Parietal lobe (tissue), 2 donors: ENCODE data around the gene DDX27. TPM values are rescaled to one million over a fixed set of nuclear protein-coding genes. Genes with fewer than 3 reads are reported as not detected.

Source experiments
- small RNA-seq: library from RNA; depleted of rRNA; stranded (forward); fragments of <200 nt; gene quantifications from one replicate; pipeline ENCODE3, GENCODE V24; 2014; ENCODE audit warnings: low replicate concordance
- total RNA-seq: library from RNA; depleted of rRNA; stranded (reverse); fragments of >200 nt; gene quantifications from one replicate; pipeline ENCODE4 v1.2.3, GENCODE V29; 2014

The DDX27 gene, protein sequence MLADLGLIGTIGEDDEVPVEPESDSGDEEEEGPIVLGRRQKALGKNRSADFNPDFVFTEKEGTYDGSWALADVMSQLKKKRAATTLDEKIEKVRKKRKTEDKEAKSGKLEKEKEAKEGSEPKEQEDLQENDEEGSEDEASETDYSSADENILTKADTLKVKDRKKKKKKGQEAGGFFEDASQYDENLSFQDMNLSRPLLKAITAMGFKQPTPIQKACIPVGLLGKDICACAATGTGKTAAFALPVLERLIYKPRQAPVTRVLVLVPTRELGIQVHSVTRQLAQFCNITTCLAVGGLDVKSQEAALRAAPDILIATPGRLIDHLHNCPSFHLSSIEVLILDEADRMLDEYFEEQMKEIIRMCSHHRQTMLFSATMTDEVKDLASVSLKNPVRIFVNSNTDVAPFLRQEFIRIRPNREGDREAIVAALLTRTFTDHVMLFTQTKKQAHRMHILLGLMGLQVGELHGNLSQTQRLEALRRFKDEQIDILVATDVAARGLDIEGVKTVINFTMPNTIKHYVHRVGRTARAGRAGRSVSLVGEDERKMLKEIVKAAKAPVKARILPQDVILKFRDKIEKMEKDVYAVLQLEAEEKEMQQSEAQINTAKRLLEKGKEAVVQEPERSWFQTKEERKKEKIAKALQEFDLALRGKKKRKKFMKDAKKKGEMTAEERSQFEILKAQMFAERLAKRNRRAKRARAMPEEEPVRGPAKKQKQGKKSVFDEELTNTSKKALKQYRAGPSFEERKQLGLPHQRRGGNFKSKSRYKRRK
- total RNA-seq, result 25.0 TPM

DNA sequence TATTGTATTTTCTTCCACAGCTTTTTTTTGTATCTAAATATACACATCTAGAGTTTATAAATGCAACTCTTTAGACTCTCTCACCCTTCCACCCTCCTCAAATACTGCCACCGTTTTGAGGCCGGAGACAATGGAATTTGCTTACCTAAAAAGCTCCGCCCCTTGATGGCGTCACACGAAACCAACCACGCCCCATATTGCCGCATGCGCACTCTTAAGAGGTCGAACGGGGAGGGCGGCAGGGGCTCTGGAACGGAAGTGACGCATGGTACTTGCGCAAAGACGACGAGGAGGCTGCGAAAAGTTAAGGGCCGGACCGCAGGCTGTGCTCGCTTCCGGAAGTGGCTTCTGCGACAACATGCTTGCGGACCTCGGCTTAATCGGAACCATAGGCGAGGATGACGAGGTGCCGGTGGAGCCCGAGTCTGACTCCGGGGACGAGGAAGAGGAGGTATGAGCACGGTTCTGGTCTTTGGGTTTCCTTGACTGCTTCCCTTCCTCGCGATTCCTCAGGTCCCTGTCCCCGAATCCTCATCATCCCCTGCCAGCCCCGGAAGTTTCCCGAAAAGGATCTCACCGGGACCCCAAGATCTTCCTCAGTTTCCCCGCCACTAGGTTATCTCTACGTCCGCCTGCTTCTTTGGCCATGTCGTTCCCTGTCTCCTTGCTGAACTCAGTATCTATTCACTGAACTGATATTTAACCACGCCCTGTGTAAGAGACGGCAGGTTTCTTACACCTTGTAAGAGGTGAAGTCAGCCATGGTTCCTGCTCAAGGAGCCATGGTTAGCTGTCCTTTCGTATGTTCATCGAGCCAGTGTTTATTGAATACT, at the start of gene DDX27:
DDX27 (plus strand) TSS at position 326 of the 833 bp plus-strand sequence; CDS start at position 359, 33 bp downstream.

DNA sequence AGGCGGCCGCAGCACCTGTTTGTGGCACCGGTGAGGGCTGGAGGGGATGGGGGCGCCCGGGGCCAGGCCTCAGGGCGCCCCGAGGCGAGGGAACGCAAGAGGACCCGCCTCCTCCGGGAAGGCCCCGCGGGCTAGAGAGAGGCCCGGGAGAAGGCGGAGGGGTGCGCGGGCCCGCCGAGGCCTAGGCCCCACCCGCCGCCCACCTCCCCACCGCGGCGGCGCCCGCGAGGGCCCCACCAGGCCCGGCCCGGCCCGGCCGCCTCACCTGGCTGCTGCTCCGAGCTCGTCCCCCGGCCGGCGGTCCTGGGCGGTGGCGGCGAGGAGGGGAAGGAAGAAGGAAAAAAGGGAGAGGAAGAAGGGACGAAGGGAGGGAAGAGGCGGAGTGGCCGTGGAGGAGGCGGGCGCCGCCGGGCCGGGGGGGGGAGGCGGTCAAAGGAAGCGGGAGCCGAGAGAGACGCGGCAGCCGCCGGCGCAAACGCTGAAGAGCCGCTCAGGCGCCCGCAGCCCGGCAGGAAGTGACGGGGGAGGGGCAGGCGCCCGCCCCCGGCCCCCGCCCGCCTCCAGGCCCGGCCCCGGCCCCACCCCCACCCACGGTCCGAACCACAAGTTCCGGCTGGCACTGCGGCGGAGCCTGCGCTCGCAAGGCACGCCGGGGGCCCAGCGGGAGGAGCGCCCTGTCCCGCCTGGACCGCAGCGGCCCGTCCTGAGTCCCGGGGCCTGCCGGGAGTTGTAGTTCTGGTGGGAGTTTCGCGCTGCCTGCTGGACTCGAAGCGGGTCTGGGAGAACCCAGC, 31.2 kb upstream of the DDX27 start, which contains the start of gene STAU1:
STAU1 (minus strand) TSS at position 484 of the 791 bp plus-strand sequence. CDS start 22,133 bp downstream, outside the sequence.

DNA sequence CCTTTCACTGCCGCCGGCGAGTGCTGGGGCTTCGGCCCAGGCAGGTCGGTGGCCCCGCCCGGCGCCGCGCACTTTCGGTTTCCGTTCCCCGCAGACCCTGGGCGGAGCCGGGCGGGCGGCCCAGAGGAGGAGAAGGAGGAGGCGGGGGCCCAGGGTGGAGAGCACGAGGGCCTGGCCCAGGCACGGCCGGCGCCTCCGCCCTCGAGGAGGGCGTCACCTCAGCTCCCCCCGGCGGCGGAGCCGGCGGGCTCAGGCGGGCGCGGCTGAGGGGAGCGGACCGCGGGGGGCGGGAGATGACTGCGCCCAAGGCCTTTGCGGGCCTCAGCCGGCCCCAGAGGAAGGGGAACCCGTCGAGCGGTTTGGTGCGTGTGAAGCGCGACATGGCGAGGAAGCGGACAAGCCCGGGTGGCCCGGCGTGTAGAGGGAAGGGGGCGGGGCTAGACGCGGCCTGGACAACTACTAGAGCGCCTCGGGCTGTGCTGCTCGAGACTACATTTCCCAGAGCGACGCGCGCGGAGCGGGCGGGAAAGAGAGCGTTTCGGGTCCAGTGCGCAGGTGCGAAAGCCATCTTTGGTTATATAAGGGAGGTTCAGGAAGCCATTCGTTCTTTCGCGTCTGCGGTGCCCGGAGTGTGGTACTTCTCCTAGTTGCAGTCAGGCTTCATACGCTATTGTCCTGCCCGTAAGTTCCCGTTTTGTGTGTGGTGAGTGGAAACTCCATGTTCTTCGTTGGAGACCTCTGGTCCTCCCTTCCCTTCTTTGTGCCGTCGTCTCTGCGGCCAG, 59.0 kb downstream of the DDX27 start, which contains the start of gene ZNFX1:
ZNFX1 (minus strand) TSS at position 22 of the 782 bp plus-strand sequence. CDS start 2,218 bp downstream, outside the sequence.

Small RNA genes lying within 50 kb of the gene (small RNA-seq; reads per million reads assigned to genes)
- gene SNORD12B, result 5,328 reads per million, percentile 100 among the genes with 10 or more reads in this experiment
- gene SNORD12C, result 2,047 reads per million, percentile 99 among the genes with 10 or more reads in this experiment

Other genes starting within 250 kb of the DDX27 start
- 126 TPM for gene CSE1L, start 173.1 kb upstream of the DDX27 start, total RNA-seq
- gene STAU1, start 31.1 kb upstream of the DDX27 start, total RNA-seq, result 58.5 TPM
- 22.8 TPM for gene ZNFX1, start 58.6 kb downstream of the DDX27 start, total RNA-seq